Neural progenitor cell (in vitro differentiated cells): ENCODE data around the gene PPP1R16B. TPM values are rescaled to one million over a fixed set of nuclear protein-coding genes. Genes with fewer than 3 reads are reported as not detected.

Experiments
- DNase-seq: peaks from one replicate; pipeline ENCODE4 v3.0.0-alpha.2; 2016; ENCODE audit warnings: low spot score
- H2AFZ ChIP-seq: fragments of 200-600 bp; sonication (generic); replicated peaks from 2 replicates; pipeline ENCODE4 v1.6.1; 2016; ENCODE audit warnings: antibody characterized with exemption
- H3F3A ChIP-seq: fragments of 200-600 bp; sonication (generic); 2 replicates; pipeline ENCODE4 v1.6.1; 2016; ENCODE audit warnings: antibody characterized with exemption, low read depth
- H3K27ac ChIP-seq: fragments of 200-600 bp; sonication (generic); 2 replicates; pipeline ENCODE4 v1.5.1; 2016; ENCODE audit warnings: mild to moderate bottlenecking
- H3K27me3 ChIP-seq: fragments of 200-600 bp; sonication (generic); 2 replicates; pipeline ENCODE4 v1.6.1; 2016; ENCODE audit warnings: mild to moderate bottlenecking, moderate library complexity
- H3K36me3 ChIP-seq: fragments of 200-600 bp; sonication (generic); 2 replicates; pipeline ENCODE4 v1.5.1; 2016
- H3K4me1 ChIP-seq: fragments of 200-600 bp; sonication (generic); 2 replicates; pipeline ENCODE4 v1.6.1; 2016; ENCODE audit warnings: mixed run types
- H3K4me2 ChIP-seq: fragments of 200-600 bp; sonication (generic); 2 replicates; pipeline ENCODE4 v1.6.1; 2016
- H3K4me3 ChIP-seq: fragments of 200-600 bp; sonication (generic); 2 replicates; pipeline ENCODE4 v1.5.1; 2016
- H3K79me2 ChIP-seq: fragments of 200-600 bp; sonication (generic); 2 replicates; pipeline ENCODE4 v1.6.1; 2016; ENCODE audit warnings: low read depth
- H3K9ac ChIP-seq: fragments of 200-600 bp; sonication (generic); 2 replicates; pipeline ENCODE4 v1.6.1; 2016
- H3K9me3 ChIP-seq: fragments of 200-600 bp; sonication (generic); 2 replicates; pipeline ENCODE4 v1.5.1; 2016; ENCODE audit warnings: low read depth
- H4K20me1 ChIP-seq: fragments of 200-600 bp; sonication (generic); 2 replicates; pipeline ENCODE4 v1.6.1; 2016; ENCODE audit warnings: low read depth
- H3K27ac Mint-ChIP-seq: 3 replicates; pipeline ENCODE4 v1.8.0; 2021; ENCODE audit warnings: mixed read lengths
- H3K27me3 Mint-ChIP-seq: 2 replicates; pipeline ENCODE4 v1.8.0; 2022; ENCODE audit warnings: low read depth, mild to moderate bottlenecking, inconsistent platforms, moderate library complexity, mixed read lengths; ENCODE audit not compliant: insufficient read depth
- H3K36me3 Mint-ChIP-seq: 3 replicates; pipeline ENCODE4 v1.8.0; 2021; ENCODE audit warnings: mixed read lengths
- H3K4me1 Mint-ChIP-seq: 3 replicates; pipeline ENCODE4 v1.8.0; 2021; ENCODE audit warnings: mixed read lengths
- H3K4me3 Mint-ChIP-seq: 3 replicates; pipeline ENCODE4 v1.8.0; 2021; ENCODE audit warnings: mild to moderate bottlenecking, moderate library complexity, mixed read lengths
- H3K9me3 Mint-ChIP-seq: 3 replicates; pipeline ENCODE4 v1.8.0; 2020; ENCODE audit warnings: mixed read lengths
- EZH2 ChIP-seq: fragments of 200-600 bp; sonication (generic); IDR thresholded peaks from 2 replicates; pipeline ENCODE4 v1.6.1; 2017; ENCODE audit warnings: antibody characterized with exemption, mild to moderate bottlenecking, moderate library complexity
- EZH2phosphoT487 ChIP-seq: fragments of 200-600 bp; sonication (generic); IDR thresholded peaks from 2 replicates; pipeline ENCODE4 v1.6.1; 2017; ENCODE audit warnings: antibody characterized with exemption
- total RNA-seq: library from RNA; depleted of rRNA; stranded (reverse); fragments of >200 nt; gene quantifications from 2 replicates; pipeline ENCODE4 v1.2.3, GENCODE V29; 2015; ENCODE audit warnings: low replicate concordance
- TF ChIP-seq, protein P1 (sequence below): fragments of 200-600 bp; sonication (generic); IDR thresholded peaks from 2 replicates; pipeline ENCODE4 v1.5.1; 2017; ENCODE audit warnings: antibody characterized with exemption, mild to moderate bottlenecking

Gene PPP1R16B
- total RNA-seq, 1 donor from 2014 or later = 0.95 TPM

GRCh38 chr20:38800882-38801281 is 4.6 kb upstream of the PPP1R16B start:
- Histone ChIP-seq H3K4me2 (no peak overlapping the region), H3K4me1 (peaks cover 14% of the 10 kb centered on the region), H3K27me3 (peaks cover 3% of the 10 kb centered on the region), H3F3A (peaks cover 26% of the 10 kb centered on the region), H3K9ac (no peak overlapping the region), H4K20me1 (peaks cover 5% of the 10 kb centered on the region), H3K9me3 (no peaks in the 10 kb centered on the region), H3K4me3 (no peak overlapping the region), H3K36me3 (no peaks in the 10 kb centered on the region), H3K27ac (no peak overlapping the region), H3K79me2 (no peaks in the 10 kb centered on the region), H2AFZ (no peak overlapping the region)
- peaks cover 2% of the 10 kb centered on the region for H3K9me3 Mint-ChIP-seq
- H3K27ac Mint-ChIP-seq = no peak overlapping the region
- TF ChIP-seq, protein P1, sequence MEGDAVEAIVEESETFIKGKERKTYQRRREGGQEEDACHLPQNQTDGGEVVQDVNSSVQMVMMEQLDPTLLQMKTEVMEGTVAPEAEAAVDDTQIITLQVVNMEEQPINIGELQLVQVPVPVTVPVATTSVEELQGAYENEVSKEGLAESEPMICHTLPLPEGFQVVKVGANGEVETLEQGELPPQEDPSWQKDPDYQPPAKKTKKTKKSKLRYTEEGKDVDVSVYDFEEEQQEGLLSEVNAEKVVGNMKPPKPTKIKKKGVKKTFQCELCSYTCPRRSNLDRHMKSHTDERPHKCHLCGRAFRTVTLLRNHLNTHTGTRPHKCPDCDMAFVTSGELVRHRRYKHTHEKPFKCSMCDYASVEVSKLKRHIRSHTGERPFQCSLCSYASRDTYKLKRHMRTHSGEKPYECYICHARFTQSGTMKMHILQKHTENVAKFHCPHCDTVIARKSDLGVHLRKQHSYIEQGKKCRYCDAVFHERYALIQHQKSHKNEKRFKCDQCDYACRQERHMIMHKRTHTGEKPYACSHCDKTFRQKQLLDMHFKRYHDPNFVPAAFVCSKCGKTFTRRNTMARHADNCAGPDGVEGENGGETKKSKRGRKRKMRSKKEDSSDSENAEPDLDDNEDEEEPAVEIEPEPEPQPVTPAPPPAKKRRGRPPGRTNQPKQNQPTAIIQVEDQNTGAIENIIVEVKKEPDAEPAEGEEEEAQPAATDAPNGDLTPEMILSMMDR = no peak
- TF ChIP-seq EZH2 (no peak), EZH2phosphoT487 (no peak)
- peaks cover 7% of the 10 kb centered on the region for H3K27me3 Mint-ChIP-seq
- H3K4me1 Mint-ChIP-seq = peaks cover 18% of the 10 kb centered on the region
- no peaks in the 10 kb centered on the region for H3K36me3 Mint-ChIP-seq
- no peak for DNase-seq
- H3K4me3 Mint-ChIP-seq = no peak overlapping the region

- Histone ChIP-seq H3K4me2 (peak overlapping the region; percentile 98), H3K27me3 (peaks cover 36% of the 10 kb centered on the region), H4K20me1 (peaks cover 25% of the 10 kb centered on the region), H3K4me3 (peak overlapping the region; percentile 0), H3K36me3 (no peaks in the 10 kb centered on the region), H3K9me3 (no peaks in the 10 kb centered on the region), H3K27ac (peak overlapping the region; percentile 64), H2AFZ (no peak overlapping the region), H3K4me1 (peaks cover 24% of the 10 kb centered on the region), H3K9ac (no peak overlapping the region), H3F3A (peaks cover 37% of the 10 kb centered on the region), H3K79me2 (no peaks in the 10 kb centered on the region)
- Mint-ChIP-seq H3K4me1 (peaks cover 33% of the 10 kb centered on the region), H3K27me3 (peaks cover 16% of the 10 kb centered on the region), H3K9me3 (no peaks in the 10 kb centered on the region), H3K4me3 (peak overlapping the region; percentile 86), H3K36me3 (no peaks in the 10 kb centered on the region), H3K27ac (no peak overlapping the region)
- DNase-seq = peak; percentile 46
- TF ChIP-seq, protein P1 = no peak
- TF ChIP-seq EZH2phosphoT487 = no peak
- no peak for TF ChIP-seq EZH2
Observed at GRCh38 chr20:38804221-38804620, 1.3 kb upstream of the PPP1R16B start.

GRCh38 chr20:38804682-38805501 is 605 bp upstream of the PPP1R16B start:
- H3K4me3 Mint-ChIP-seq = peak overlapping the region; percentile 86
- no peak overlapping the region for H3K9ac ChIP-seq
- peaks cover 43% of the 10 kb centered on the region for H3K27me3 ChIP-seq
- H3K27ac ChIP-seq = peak overlapping the region; percentile 95
- peak overlapping the region; percentile 83 for H3K4me3 ChIP-seq
- DNase-seq = peak; percentile 91
- H3K27ac Mint-ChIP-seq = peak overlapping the region; percentile 94
- peaks cover 30% of the 10 kb centered on the region for H4K20me1 ChIP-seq
- no peaks in the 10 kb centered on the region for H3K9me3 Mint-ChIP-seq
- peaks cover 41% of the 10 kb centered on the region for H3F3A ChIP-seq
- TF ChIP-seq, protein P1 = no peak
- TF ChIP-seq EZH2 (no peak), EZH2phosphoT487 (no peak)
- H3K36me3 Mint-ChIP-seq = no peaks in the 10 kb centered on the region
- no peaks in the 10 kb centered on the region for H3K79me2 ChIP-seq
- H3K27me3 Mint-ChIP-seq = peaks cover 16% of the 10 kb centered on the region
- H3K4me1 Mint-ChIP-seq = peaks cover 35% of the 10 kb centered on the region
- H3K4me1 ChIP-seq = peaks cover 28% of the 10 kb centered on the region
- no peaks in the 10 kb centered on the region for H3K9me3 ChIP-seq
- H3K4me2 ChIP-seq = peak overlapping the region; percentile 98
- no peak overlapping the region for H2AFZ ChIP-seq
- no peaks in the 10 kb centered on the region for H3K36me3 ChIP-seq
